H1 (cell line): ENCODE measurements around the gene WDR6. TPM values are rescaled to one million over a fixed set of nuclear protein-coding genes. Genes with fewer than 3 reads are reported as not detected.

ENCODE experiments used
- ATF3 ChIP-seq: IDR thresholded peaks from 2 replicates; pipeline ENCODE4 v1.6.1; 2011; ENCODE audit warnings: low read depth, mild to moderate bottlenecking, low read length; ENCODE audit not compliant: insufficient read depth
- CREB1 ChIP-seq: IDR thresholded peaks from 2 replicates; pipeline ENCODE4 v1.6.1; 2012; ENCODE audit warnings: inconsistent platforms
- CTBP2 ChIP-seq: IDR thresholded peaks from 2 replicates; pipeline ENCODE4 v1.7.0; 2011; ENCODE audit warnings: borderline replicate concordance, mild to moderate bottlenecking, moderate library complexity, mixed read lengths, low read length; ENCODE audit not compliant: insufficient read depth, insufficient read length
- CTCF ChIP-seq, 3 experiments: IDR thresholded peaks; 1 replicate in 2 of 3; 2 replicates in 1 of 3; pipeline versions ENCODE4 v1.5.1 to v1.6.1; 2011; ENCODE audit warnings: low read length in 3 of 3, mild to moderate bottlenecking in 3 of 3, inconsistent platforms in 2 of 3, low read depth in 1 of 3, moderate library complexity in 1 of 3; ENCODE audit not compliant: insufficient read depth in 1 of 3; ENCODE audit errors: control extremely low read depth in 1 of 3
- EGR1 ChIP-seq: IDR thresholded peaks from 2 replicates; pipeline ENCODE4 v1.6.1; 2011; ENCODE audit warnings: low read depth, low read length, borderline replicate concordance
- EP300 ChIP-seq, 2 experiments: IDR thresholded peaks; 1 replicate in 1 of 2; 2 replicates in 1 of 2; pipeline ENCODE4 v1.6.1; 2011 to 2012; ENCODE audit warnings: low read depth in 2 of 2, low read length in 2 of 2, mild to moderate bottlenecking in 2 of 2, borderline replicate concordance in 1 of 2, inconsistent platforms in 1 of 2, moderate library complexity in 1 of 2
- EZH2 ChIP-seq: fragments of 200-600 bp; sonication (generic); IDR thresholded peaks from 2 replicates; pipeline ENCODE4 v1.7.1; 2012; ENCODE audit warnings: low read depth, mild to moderate bottlenecking, moderate library complexity, low read length, inconsistent platforms; ENCODE audit not compliant: severe bottlenecking
- KDM4A ChIP-seq: IDR thresholded peaks from one replicate; pipeline ENCODE4 v1.7.1; 2012; ENCODE audit warnings: low read depth, mild to moderate bottlenecking, moderate library complexity, low read length, inconsistent platforms; ENCODE audit not compliant: severe bottlenecking
- NRF1 ChIP-seq: IDR thresholded peaks from 2 replicates; pipeline ENCODE4 v1.6.1; 2011; ENCODE audit warnings: mild to moderate bottlenecking, low read depth, low read length, improper control_type of control experiment
- PHF8 ChIP-seq: fragments of 200-600 bp; sonication (generic); conservative IDR thresholded peaks from 2 replicates; pipeline ENCODE4 v1.7.1; 2012; ENCODE audit warnings: low read depth, mild to moderate bottlenecking, inconsistent platforms, low read length, moderate library complexity
- POLR2A ChIP-seq, 2 experiments: IDR thresholded peaks; 1 replicate in 1 of 2; 2 replicates in 1 of 2; pipeline ENCODE4 v1.6.1; 2011; ENCODE audit warnings: low read depth in 2 of 2, low read length in 2 of 2, mild to moderate bottlenecking in 2 of 2; ENCODE audit errors: control extremely low read depth in 1 of 2
- RAD21 ChIP-seq, 2 experiments: IDR thresholded peaks in 1 of 2; conservative IDR thresholded peaks in 1 of 2; 2 replicates each; pipeline ENCODE4 v1.6.1; 2011; ENCODE audit warnings: low read depth in 2 of 2, low read length in 2 of 2, improper control_type of control experiment in 1 of 2, inconsistent platforms in 1 of 2, mild to moderate bottlenecking in 1 of 2, moderate library complexity in 1 of 2
- RXRA ChIP-seq: IDR thresholded peaks from 2 replicates; pipeline ENCODE4 v1.6.1; 2011; ENCODE audit warnings: low read depth, mild to moderate bottlenecking, low read length, moderate library complexity; ENCODE audit not compliant: insufficient read depth
- SAP30 ChIP-seq: fragments of 300-600 bp; sonication (generic); IDR thresholded peaks from 2 replicates; pipeline ENCODE4 v1.7.1; 2012; ENCODE audit warnings: low read length, moderate library complexity, mild to moderate bottlenecking, inconsistent platforms; ENCODE audit not compliant: insufficient read depth, insufficient replicate concordance
- SIN3A ChIP-seq, 2 experiments: IDR thresholded peaks in 1 of 2; conservative IDR thresholded peaks in 1 of 2; 2 replicates each; pipeline ENCODE4 v1.6.1; 2011 to 2012; ENCODE audit warnings: low read length in 2 of 2, improper control_type of control experiment in 1 of 2, low read depth in 1 of 2, mild to moderate bottlenecking in 1 of 2
- SIRT6 ChIP-seq: IDR thresholded peaks from one replicate; pipeline ENCODE4 v1.7.1; 2012; ENCODE audit warnings: low read length, inconsistent platforms
- TAF1 ChIP-seq: IDR thresholded peaks from 2 replicates; pipeline ENCODE4 v1.6.1; 2011; ENCODE audit warnings: mild to moderate bottlenecking, low read depth, low read length
- TAF7 ChIP-seq: optimal IDR thresholded peaks from 2 replicates; pipeline ENCODE3; 2011; ENCODE audit warnings: low read depth, mild to moderate bottlenecking, inconsistent platforms, low read length, moderate library complexity, borderline replicate concordance
- ZNF274 ChIP-seq: IDR thresholded peaks from 2 replicates; pipeline ENCODE4 v1.7.0; 2012; ENCODE audit warnings: low read length, borderline replicate concordance; ENCODE audit errors: extremely low read depth
- polyA plus RNA-seq, 7 experiments: library from polyadenylated mRNA; depleted of rRNA in 3 of 7; stranded (reverse) in 5 of 7; unstranded in 2 of 7; fragments of >200 nt in 5 of 7; fragments of 200-250 nt in 2 of 7; gene quantifications; 1 replicate in 5 of 7; 2 replicates in 1 of 7; 4 replicates in 1 of 7; pipeline versions ENCODE4 v1.2.1 to v1.2.3, GENCODE V29; 2011 to 2013; ENCODE audit warnings: missing spikeins in 2 of 7, mixed read lengths in 2 of 7
- total RNA-seq: library from RNA; stranded (reverse); fragmentation: NEBNext Ultra II Directional; extraction: Animal tissue kit (Norgen Biotek cat#: 25700); gene quantifications from 2 replicates; pipeline ENCODE4 v1.2.1, GENCODE V29; 2021

WDR6 gene
- total and polyA plus RNA-seq, 2 of the 8 experiments (the other 6 are each of a cell fraction or from before 2014, with no cell fraction given) = 180 to 257 TPM

GRCh38 chr3:48989796-48990635, 17.2 kb upstream of the WDR6 start, which contains the start of gene P4HTM (continued):
- TF ChIP-seq RXRA (no peak), EZH2 (no peak), CTBP2 (no peak), RAD21 (IDR thresholded peaks at IDR 0.05 in 1 of 2, conservative IDR thresholded peaks at IDR 0.05 in 1 of 2; ENCODE audit: low read depth in 2 of 2, low read length in 2 of 2) (no peak), ATF3 (peak; percentile 52), PHF8 (peak; percentile 76), CTCF (IDR thresholded peaks at IDR 0.05; ENCODE audit: control extremely low read depth in 1 of 3, insufficient read depth in 1 of 3, low read depth in 1 of 3, low read length in 3 of 3) (peak in 1 of 3 experiments; percentile 40; a peak in 2 of 4 replicates), SIN3A (conservative IDR thresholded peaks at IDR 0.05 in 1 of 2, IDR thresholded peaks at IDR 0.05 in 1 of 2; ENCODE audit: low read depth in 1 of 2, low read length in 2 of 2) (peak in 1 of 2 experiments; percentile 34; a peak in 2 of 4 replicates), SAP30 (no peak), TAF1 (peak; percentile 88), EGR1 (peak; percentile 78), TAF7 (no peak), EP300 (IDR thresholded peaks at IDR 0.05; ENCODE audit: borderline replicate concordance in 1 of 2, low read depth in 2 of 2, low read length in 2 of 2) (no peak), ZNF274 (no peak), NRF1 (no peak), CREB1 (peak; percentile 94), KDM4A (peak; percentile 86), SIRT6 (no peak), POLR2A (IDR thresholded peaks at IDR 0.05; ENCODE audit: control extremely low read depth in 1 of 2, low read depth in 2 of 2, low read length in 2 of 2) (peak in 1 of 2 experiments; percentile 64; a peak in 1 of 3 replicates)
